A673 (cell line): Measurements from ENCODE around the gene MAP3K1. TPM values are rescaled to one million over a fixed set of nuclear protein-coding genes. Genes with fewer than 3 reads are reported as not detected.

Experiments
- BruUV-seq: library from RNA; stranded (reverse); fragments of 400-500 nt; replicated peaks from 2 replicates; lab custom pipeline; 2021; lab: Mats Ljungman, UMichigan
- CTCF ChIA-PET: fragments of 300-600 bp; sonication (Branson Sonifier 250); formaldehyde crosslinking; loops from one replicate; lab custom pipeline; 2022; ENCODE audit warnings: antibody characterized with exemption; lab: Charles Lee
- POLR2A ChIA-PET: fragments of 300-600 bp; sonication (Branson Sonifier 250); formaldehyde crosslinking; loops from one replicate; lab custom pipeline; 2022; ENCODE audit warnings: antibody characterized with exemption; ENCODE audit not compliant: low non-redundant PET; lab: Charles Lee
- DNase-seq: peaks from one replicate; pipeline ENCODE4 v3.0.0-alpha.2; 2015; ENCODE audit warnings: low spot score
- H3K27ac ChIP-seq: fragments of 200-600 bp; sonication (generic); 2 replicates; pipeline ENCODE4 v1.5.1; 2016; ENCODE audit warnings: mixed run types, low read depth, mild to moderate bottlenecking, mixed read lengths, antibody characterized with exemption, low read length; ENCODE audit not compliant: poor library complexity, severe bottlenecking
- H3K27me3 ChIP-seq: fragments of 200-600 bp; sonication (generic); replicated peaks from 2 replicates; pipeline ENCODE4 v1.6.1; 2017; ENCODE audit warnings: mixed run types, low read depth, mild to moderate bottlenecking, mixed read lengths, antibody characterized with exemption, low read length; ENCODE audit not compliant: insufficient read depth, poor library complexity
- H3K36me3 ChIP-seq: fragments of 200-600 bp; sonication (generic); 2 replicates; pipeline ENCODE4 v1.6.1; 2016; ENCODE audit warnings: mixed run types, mild to moderate bottlenecking, mixed read lengths, antibody characterized with exemption, low read length; ENCODE audit not compliant: insufficient read depth, poor library complexity, severe bottlenecking
- H3K4me1 ChIP-seq: fragments of 200-600 bp; sonication (generic); 2 replicates; pipeline ENCODE4 v1.6.1; 2017; ENCODE audit warnings: mixed run types, mild to moderate bottlenecking, mixed read lengths, antibody characterized with exemption, low read length; ENCODE audit not compliant: insufficient read depth, poor library complexity, severe bottlenecking
- H3K4me3 ChIP-seq: fragments of 200-600 bp; sonication (generic); 2 replicates; pipeline ENCODE4 v1.5.1; 2016; ENCODE audit warnings: low read depth, mixed run types, mild to moderate bottlenecking, mixed read lengths, low read length; ENCODE audit not compliant: poor library complexity, severe bottlenecking
- H3K9me3 ChIP-seq: fragments of 200-600 bp; sonication (generic); 2 replicates; pipeline ENCODE4 v1.6.1; 2016; ENCODE audit warnings: mixed run types, low read depth, mild to moderate bottlenecking, mixed read lengths, antibody characterized with exemption, low read length; ENCODE audit not compliant: poor library complexity, severe bottlenecking
- CTCF ChIP-seq: fragments of 300-800, 200-600 bp; sonication (generic); conservative IDR thresholded peaks from 2 replicates; pipeline ENCODE4 v1.5.1; 2017; ENCODE audit warnings: low read depth, mild to moderate bottlenecking, antibody characterized with exemption, low read length, moderate library complexity, mixed read lengths
- EZH2 ChIP-seq: fragments of 200-600 bp; sonication (generic); IDR thresholded peaks from 2 replicates; pipeline ENCODE4 v1.6.1; 2017; ENCODE audit warnings: borderline replicate concordance, low read depth, mild to moderate bottlenecking, mixed read lengths, antibody characterized with exemption, low read length; ENCODE audit not compliant: poor library complexity, severe bottlenecking
- intact Hi-C: fragments of 100-400 bp; cut with micrococcal nuclease; formaldehyde crosslinking; loops from one replicate; pipeline ENCODE4 v1.10.0; 2022; ENCODE audit not compliant: unreplicated experiment
- total RNA-seq: library from RNA; stranded (reverse); gene quantifications from 2 replicates; pipeline ENCODE4 v1.2.3, GENCODE V29; 2021

The MAP3K1 gene
- total RNA-seq, 1 experiment from 2014 or later = 7.2 TPM

DNA sequence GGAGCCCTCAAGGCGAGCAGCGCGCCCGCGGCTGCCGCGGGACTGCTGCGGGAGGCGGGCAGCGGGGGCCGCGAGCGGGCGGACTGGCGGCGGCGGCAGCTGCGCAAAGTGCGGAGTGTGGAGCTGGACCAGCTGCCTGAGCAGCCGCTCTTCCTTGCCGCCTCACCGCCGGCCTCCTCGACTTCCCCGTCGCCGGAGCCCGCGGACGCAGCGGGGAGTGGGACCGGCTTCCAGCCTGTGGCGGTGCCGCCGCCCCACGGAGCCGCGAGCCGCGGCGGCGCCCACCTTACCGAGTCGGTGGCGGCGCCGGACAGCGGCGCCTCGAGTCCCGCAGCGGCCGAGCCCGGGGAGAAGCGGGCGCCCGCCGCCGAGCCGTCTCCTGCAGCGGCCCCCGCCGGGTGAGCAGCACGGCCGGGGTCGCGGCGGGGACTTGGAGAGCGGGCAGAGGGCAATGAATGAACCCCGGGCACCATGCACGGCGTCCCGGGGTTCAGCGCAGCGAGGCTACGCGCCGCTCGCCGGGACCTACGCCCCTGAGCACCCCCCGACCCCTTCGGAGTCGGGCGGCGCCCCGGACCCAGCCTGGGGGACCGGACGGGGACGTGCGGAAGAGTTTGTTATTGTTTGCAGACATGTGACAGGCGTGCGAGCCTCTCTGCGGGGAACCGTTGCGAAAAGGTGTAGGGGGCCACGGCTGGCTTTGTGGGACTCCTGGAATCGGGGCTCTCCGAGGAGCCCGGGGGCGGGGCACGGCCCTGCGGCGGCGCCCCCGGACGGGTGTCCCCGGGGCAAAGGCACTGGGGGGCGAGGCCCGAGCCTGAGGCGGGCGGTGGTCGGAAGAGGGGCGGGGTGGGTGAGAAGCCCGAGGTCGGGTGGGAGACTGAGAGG is 553 bp downstream of the MAP3K1 start:
- H3K9me3 ChIP-seq = no peaks in the 10 kb centered on the region
- peak; percentile 17 for DNase-seq
- H3K27me3 ChIP-seq = no peaks in the 10 kb centered on the region
- TF ChIP-seq CTCF (no peak), EZH2 (no peak)
- peak overlapping the region; percentile 92 for H3K4me3 ChIP-seq
- no TSS peak for BruUV-seq
- H3K36me3 ChIP-seq = no peaks in the 10 kb centered on the region
- ChIA-PET CTCF (interaction anchor here (0.7 kb wide), 1 partner anchor 13 kb away, joined by 4 read pairs; no protein-coding TSS in a partner anchor), POLR2A (no interaction called here)
- H3K27ac ChIP-seq = peak overlapping the region; percentile 85
- peaks cover 15% of the 10 kb centered on the region for H3K4me1 ChIP-seq
- intact Hi-C loops = no loop called here

GRCh38 chr5:56816546-56817081 is 1.3 kb downstream of the MAP3K1 start:
- no TSS peak for BruUV-seq
- CTCF ChIA-PET = no interaction called here

More at GRCh38 chr5:56816546-56817081, 1.3 kb downstream of the MAP3K1 start:
- Histone ChIP-seq H3K27ac (peak overlapping the region; percentile 85), H3K4me3 (peak overlapping the region; percentile 92), H3K9me3 (no peaks in the 10 kb centered on the region), H3K4me1 (peaks cover 15% of the 10 kb centered on the region), H3K36me3 (no peaks in the 10 kb centered on the region), H3K27me3 (no peaks in the 10 kb centered on the region)
- DNase-seq = peak; percentile 83
- TF ChIP-seq CTCF (no peak), EZH2 (no peak)
- POLR2A ChIA-PET = no interaction called here
- intact Hi-C loops = no loop called here
